CD14-positive monocyte (primary cell): ENCODE results near the gene CDCA3. TPM values are rescaled to one million over a fixed set of nuclear protein-coding genes. Genes with fewer than 3 reads are reported as not detected.

Source experiments
- DNase-seq, 3 donors: peaks; one replicate each; pipeline ENCODE4 v3.0.0-alpha.2; 2011 to 2022
- H2AFZ ChIP-seq: 2 replicates; pipeline ENCODE4 v1.6.0; 2012; ENCODE audit warnings: mild to moderate bottlenecking, low read depth, low read length, inconsistent platforms; ENCODE audit not compliant: insufficient read depth, poor library complexity, severe bottlenecking
- H3K27ac ChIP-seq, 2 donors: 1 replicate in 1 of 2; 2 replicates in 1 of 2; pipeline ENCODE4 v1.5.1; 2012 to 2013; ENCODE audit warnings: low read length in 2 of 2, control low read depth in 1 of 2, inconsistent platforms in 1 of 2, low read depth in 1 of 2, mild to moderate bottlenecking in 1 of 2
- H3K27me3 ChIP-seq, 2 donors: one replicate each; pipeline versions ENCODE4 v1.6.0 to v1.6.1; 2011 to 2013; ENCODE audit warnings: low read length in 2 of 2; ENCODE audit not compliant: control insufficient read depth in 2 of 2, insufficient read depth in 2 of 2
- H3K36me3 ChIP-seq, 2 donors: replicated peaks in 1 of 2; 1 replicate in 1 of 2; 2 replicates in 1 of 2; pipeline versions ENCODE4 v1.5.1 to v1.6.1; 2012 to 2013; ENCODE audit warnings: low read length in 2 of 2, control low read depth in 1 of 2, inconsistent platforms in 1 of 2, mild to moderate bottlenecking in 1 of 2; ENCODE audit not compliant: insufficient read depth in 2 of 2, control insufficient read depth in 1 of 2
- H3K4me1 ChIP-seq, 2 donors: 1 replicate in 1 of 2; 2 replicates in 1 of 2; pipeline versions ENCODE4 v1.5.1 to v1.6.1; 2012 to 2013; ENCODE audit warnings: low read length in 2 of 2, control low read depth in 1 of 2, inconsistent platforms in 1 of 2, mild to moderate bottlenecking in 1 of 2, moderate library complexity in 1 of 2; ENCODE audit not compliant: insufficient read depth in 2 of 2, control insufficient read depth in 1 of 2
- H3K4me2 ChIP-seq: replicated peaks from 2 replicates; pipeline ENCODE3; 2012; ENCODE audit warnings: low read length, moderate library complexity, mild to moderate bottlenecking; ENCODE audit not compliant: poor library complexity, severe bottlenecking; ENCODE audit errors: extremely low read depth
- H3K4me3 ChIP-seq, 3 experiments: fragments of 200-600 bp in 1 of 3; sonication (generic) in 1 of 3; replicated peaks in 1 of 3; 1 replicate in 2 of 3; 2 replicates in 1 of 3; pipeline ENCODE4 v1.5.1; 2011 to 2013; ENCODE audit warnings: low read length in 3 of 3, mild to moderate bottlenecking in 3 of 3, control low read depth in 2 of 3, low read depth in 2 of 3, inconsistent platforms in 1 of 3, moderate library complexity in 1 of 3
- H3K79me2 ChIP-seq: 2 replicates; pipeline ENCODE4 v1.6.0; 2012; ENCODE audit warnings: mild to moderate bottlenecking, control low read depth, inconsistent platforms, low read length, moderate library complexity; ENCODE audit not compliant: insufficient read depth
- H3K9ac ChIP-seq: 2 replicates; pipeline ENCODE4 v1.6.0; 2017; ENCODE audit warnings: low read length, mild to moderate bottlenecking; ENCODE audit not compliant: insufficient read depth, poor library complexity, severe bottlenecking
- H3K9me3 ChIP-seq, 2 donors: replicated peaks in 1 of 2; 1 replicate in 1 of 2; 2 replicates in 1 of 2; pipeline versions ENCODE4 v1.5.1 to v1.6.1; 2012 to 2013; ENCODE audit warnings: low read length in 2 of 2, control low read depth in 1 of 2; ENCODE audit not compliant: control insufficient read depth in 1 of 2, insufficient read depth in 1 of 2
- H4K20me1 ChIP-seq: 2 replicates; pipeline ENCODE4 v1.6.0; 2012; ENCODE audit warnings: mild to moderate bottlenecking, low read length, control low read depth, moderate library complexity; ENCODE audit not compliant: insufficient read depth
- H3K27ac Mint-ChIP-seq, 7 donors: one replicate each; pipeline ENCODE4 v1.8.0; 2020; ENCODE audit warnings: mild to moderate bottlenecking in 7 of 7, mixed read lengths in 7 of 7, moderate library complexity in 6 of 7, inconsistent platforms in 2 of 7
- H3K27me3 Mint-ChIP-seq, 3 donors: one replicate each; pipeline ENCODE4 v1.8.0; 2021 to 2022; ENCODE audit warnings: low read depth in 3 of 3, mild to moderate bottlenecking in 3 of 3, mixed read lengths in 3 of 3, moderate library complexity in 3 of 3, inconsistent platforms in 1 of 3
- H3K36me3 Mint-ChIP-seq, 2 donors: one replicate each; pipeline ENCODE4 v1.8.0; 2020; ENCODE audit warnings: mixed read lengths in 2 of 2, inconsistent platforms in 1 of 2, mild to moderate bottlenecking in 1 of 2
- H3K4me1 Mint-ChIP-seq: one replicate; pipeline ENCODE4 v1.8.0; 2020; ENCODE audit warnings: mild to moderate bottlenecking, mixed read lengths
- H3K4me3 Mint-ChIP-seq, 2 donors: one replicate each; pipeline ENCODE4 v1.8.0; 2020; ENCODE audit warnings: mild to moderate bottlenecking in 2 of 2, mixed read lengths in 2 of 2, moderate library complexity in 1 of 2
- H3K9me3 Mint-ChIP-seq, 7 donors: one replicate each; pipeline ENCODE4 v1.8.0; 2020 to 2022; ENCODE audit warnings: mixed read lengths in 7 of 7, mild to moderate bottlenecking in 6 of 7, moderate library complexity in 6 of 7, inconsistent platforms in 2 of 7
- CTCF ChIP-seq: fragments of 200-600 bp; IDR thresholded peaks from one replicate; pipeline ENCODE4 v1.8.0; 2022; ENCODE audit warnings: antibody characterized with exemption, mild to moderate bottlenecking
- WGBS: methylation state at CpG from one replicate; pipeline ENCODE4 v1.1.5; 2013; ENCODE audit warnings: missing lambda C conversion rate; ENCODE audit not compliant: insufficient coverage; 5-methylcytosine and 5-hydroxymethylcytosine counted together
- intact Hi-C, 2 donors: fragments of 100-400 bp; cut with micrococcal nuclease; formaldehyde crosslinking; loops; one replicate each; pipeline versions ENCODE4 v1.15.0 to v1.15.1; 2023
- polyA plus RNA-seq, 3 donors: library from polyadenylated mRNA; depleted of rRNA in 1 of 3; unstranded in 2 of 3; stranded (reverse) in 1 of 3; fragments of 300-500 nt in 2 of 3; fragments of >200 nt in 1 of 3; fragmentation: Illumina TruSeq in 2 of 3; gene quantifications; 1 replicate in 2 of 3; 2 replicates in 1 of 3; pipeline ENCODE4 v1.2.3, GENCODE V29; 2012 to 2021

The CDCA3 gene
- polyA plus RNA-seq, 3 donors = 0.57 to 0.61 (median 0.59) TPM

- no peak for TF ChIP-seq CTCF
- no peak overlapping the region for H3K27ac Mint-ChIP-seq
- no peak overlapping the region for H2AFZ ChIP-seq
- H3K36me3 ChIP-seq = no peaks in the 10 kb centered on the region
- intact Hi-C loops = no loop called here
- no peak overlapping the region for H3K4me3 Mint-ChIP-seq
- H3K9me3 Mint-ChIP-seq = no peaks in the 10 kb centered on the region
- H3K27me3 ChIP-seq = no peaks in the 10 kb centered on the region
- peaks cover 0 to 4% (median 3%) of the 10 kb centered on the region in 3 donors for H3K27me3 Mint-ChIP-seq
- no peak overlapping the region for H3K9ac ChIP-seq
- H3K4me2 ChIP-seq = no peak overlapping the region
- H3K27ac ChIP-seq = no peak overlapping the region
- no peak for DNase-seq
- H3K9me3 ChIP-seq = no peaks in the 10 kb centered on the region
- H4K20me1 ChIP-seq = no peaks in the 10 kb centered on the region
- H3K79me2 ChIP-seq = no peaks in the 10 kb centered on the region
- H3K4me3 ChIP-seq = no peak overlapping the region
- WGBS = 100% methylated on average over 1 of the region's 1 CpG
- peaks cover 3 to 4% of the 10 kb centered on the region in 2 donors for H3K4me1 ChIP-seq
- peaks cover 4 to 6% of the 10 kb centered on the region in 2 donors for H3K36me3 Mint-ChIP-seq
- no peaks in the 10 kb centered on the region for H3K4me1 Mint-ChIP-seq
Measured at GRCh38 chr12:6840330-6840729, 10.8 kb downstream of the CDCA3 start.

GRCh38 chr12:6839482-6840201 lies 11.4 kb downstream of the CDCA3 start:
- peaks cover 3 to 4% of the 10 kb centered on the region in 2 donors for H3K4me1 ChIP-seq

More at GRCh38 chr12:6839482-6840201, 11.4 kb downstream of the CDCA3 start:
- Histone ChIP-seq H3K27me3 (no peaks in the 10 kb centered on the region), H3K9me3 (no peaks in the 10 kb centered on the region), H3K4me3 (no peak overlapping the region), H3K27ac (no peak overlapping the region), H3K36me3 (no peaks in the 10 kb centered on the region), H3K4me2 (no peak overlapping the region), H4K20me1 (no peaks in the 10 kb centered on the region), H3K79me2 (no peaks in the 10 kb centered on the region), H3K9ac (no peak overlapping the region), H2AFZ (no peak overlapping the region)
- 96% methylated on average over 7 of the region's 10 CpGs for WGBS
- Mint-ChIP-seq H3K9me3 (no peaks in the 10 kb centered on the region), H3K27ac (peak overlapping the region in 1 of 7 donors; percentile 18), H3K4me3 (no peak overlapping the region), H3K4me1 (no peaks in the 10 kb centered on the region), H3K36me3 (no peaks in the 10 kb centered on the region), H3K27me3 (peaks cover 0 to 4% (median 3%) of the 10 kb centered on the region in 3 donors)
- no peak for DNase-seq
- TF ChIP-seq CTCF = no peak
- intact Hi-C loops = no loop called here
